GM18870 (cell line): Measurements from ENCODE around the gene TSPAN5.

ENCODE experiments used
- ATAC-seq: cut with Tn5 transposase; IDR thresholded peaks from one replicate; pipeline ENCODE4 v1.9.1; 2021; ENCODE audit warnings: moderate library complexity; ENCODE audit not compliant: unreplicated experiment

Gene TSPAN5

DNA sequence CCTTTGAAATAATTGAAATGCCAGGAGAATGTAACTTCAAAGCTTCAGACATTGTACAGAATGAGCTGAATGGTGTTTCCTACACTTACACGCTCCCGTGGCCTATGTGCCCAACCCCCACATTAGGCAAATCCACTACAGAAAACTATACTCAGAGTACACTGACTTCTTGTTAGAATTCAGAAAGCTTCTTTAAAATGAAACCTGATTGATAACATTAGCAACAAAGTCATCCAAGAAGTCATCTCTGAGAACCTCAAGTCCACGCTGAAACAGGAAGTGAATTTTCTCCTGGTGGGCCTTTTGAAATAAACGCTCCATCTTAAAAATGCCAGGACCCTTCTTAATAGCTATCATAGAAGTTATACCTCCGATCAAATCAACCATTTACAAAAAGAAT lies 136.3 kb downstream of the TSPAN5 start:
- no peak for ATAC-seq

DNA sequence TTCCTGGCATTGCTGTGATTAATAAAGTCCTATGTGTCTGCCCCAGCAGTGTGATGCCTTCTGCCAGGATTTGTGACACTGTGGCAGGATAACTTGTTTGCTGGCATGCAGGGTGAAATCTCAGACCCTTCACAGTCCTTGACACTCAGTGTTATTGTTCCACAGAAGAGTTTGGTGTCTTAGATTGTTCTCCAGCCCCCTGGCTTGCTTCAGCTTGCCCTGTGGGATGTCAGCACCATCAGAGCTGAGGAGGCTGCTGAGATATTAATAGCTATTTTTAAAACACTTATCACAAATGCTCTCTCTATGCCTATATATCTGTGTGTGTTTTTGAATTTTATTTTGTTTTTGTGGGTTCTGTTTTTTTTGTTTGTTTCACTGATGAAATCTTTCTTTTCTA lies 136.9 kb downstream of the TSPAN5 start:
- ATAC-seq: no peak

DNA sequence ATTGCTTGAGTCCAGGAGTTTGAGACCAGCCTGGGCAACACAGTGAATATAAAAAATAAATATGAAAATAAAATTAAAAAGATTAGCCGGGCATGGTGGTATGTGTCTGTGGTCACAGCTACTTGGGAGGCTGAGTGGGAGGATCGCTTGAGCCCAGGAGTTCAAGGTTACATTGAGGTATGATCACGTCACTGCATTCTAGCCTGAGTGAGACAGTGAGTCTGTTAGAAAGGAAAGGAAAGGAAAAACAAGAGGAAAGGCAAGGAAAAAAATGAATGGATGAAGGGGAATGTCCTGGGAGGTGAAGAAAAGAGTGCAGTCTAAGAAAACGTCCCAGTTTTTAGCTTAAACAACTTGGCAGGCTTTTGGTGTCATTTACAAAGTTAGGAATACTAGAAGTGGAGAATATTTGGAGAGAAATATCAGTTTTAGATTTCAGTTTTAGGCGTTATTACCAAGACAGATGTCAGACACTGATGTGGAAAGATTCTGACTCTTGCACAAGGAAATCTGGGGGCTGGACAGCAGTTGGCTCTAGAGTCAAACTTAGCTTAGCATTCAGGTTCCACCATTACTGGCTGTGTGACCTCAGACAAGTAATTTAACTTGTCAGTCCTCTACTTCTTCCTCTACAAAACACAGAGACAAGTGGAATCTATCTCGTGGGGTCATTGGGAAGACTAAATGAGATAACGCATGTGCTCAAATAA lies 139.0 kb downstream of the TSPAN5 start:
- no peak for ATAC-seq

GRCh38 chr4:98518559-98519267 lies 139.7 kb downstream of the TSPAN5 start:
- peak; percentile 95 for ATAC-seq

GRCh38 chr4:98517218-98518021 lies 141.0 kb downstream of the TSPAN5 start:
- ATAC-seq: no peak

GRCh38 chr4:98516441-98517217 lies 141.8 kb downstream of the TSPAN5 start:
- no peak for ATAC-seq

DNA sequence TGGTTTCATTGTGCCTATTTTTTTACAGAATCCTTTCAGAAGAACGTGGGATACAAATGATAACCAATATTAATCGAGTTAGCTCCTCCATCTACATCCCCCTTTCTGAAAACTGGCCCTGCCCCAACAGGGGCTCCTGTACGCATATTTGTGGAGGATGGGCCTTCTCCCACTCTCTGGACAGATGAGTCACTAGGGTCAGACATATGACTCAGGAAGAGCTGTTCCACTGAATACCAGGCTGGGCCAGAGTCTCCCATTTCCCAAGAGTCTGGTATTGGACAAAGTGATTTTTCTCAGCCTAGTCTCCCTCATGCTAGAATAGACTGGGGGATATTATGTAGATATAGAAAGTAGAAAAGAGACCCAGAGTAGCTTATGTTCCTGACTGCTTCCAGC lies 142.4 kb downstream of the TSPAN5 start:
- ATAC-seq: no peak

DNA sequence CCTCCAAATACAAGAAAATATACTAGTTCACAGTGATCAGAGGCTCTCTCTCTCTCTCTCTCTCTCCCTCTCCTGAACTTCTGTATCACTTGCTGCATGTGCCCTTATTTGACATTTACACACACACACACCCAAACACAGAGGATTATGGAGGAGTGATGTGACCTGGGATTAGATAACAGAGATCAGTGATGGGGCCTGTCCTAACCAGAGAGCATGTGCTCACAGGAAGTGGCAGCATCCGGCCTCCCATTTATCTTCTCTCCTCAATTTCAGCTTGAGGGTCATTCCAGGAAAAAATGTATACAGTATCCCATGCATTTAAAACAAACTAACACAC lies 143.0 kb downstream of the TSPAN5 start:
- no peak for ATAC-seq

- no peak for ATAC-seq
Observed at GRCh38 chr4:98514741-98515469, 143.5 kb downstream of the TSPAN5 start.

- no peak for ATAC-seq
Observed at GRCh38 chr4:98512918-98513317, 145.5 kb downstream of the TSPAN5 start.

DNA sequence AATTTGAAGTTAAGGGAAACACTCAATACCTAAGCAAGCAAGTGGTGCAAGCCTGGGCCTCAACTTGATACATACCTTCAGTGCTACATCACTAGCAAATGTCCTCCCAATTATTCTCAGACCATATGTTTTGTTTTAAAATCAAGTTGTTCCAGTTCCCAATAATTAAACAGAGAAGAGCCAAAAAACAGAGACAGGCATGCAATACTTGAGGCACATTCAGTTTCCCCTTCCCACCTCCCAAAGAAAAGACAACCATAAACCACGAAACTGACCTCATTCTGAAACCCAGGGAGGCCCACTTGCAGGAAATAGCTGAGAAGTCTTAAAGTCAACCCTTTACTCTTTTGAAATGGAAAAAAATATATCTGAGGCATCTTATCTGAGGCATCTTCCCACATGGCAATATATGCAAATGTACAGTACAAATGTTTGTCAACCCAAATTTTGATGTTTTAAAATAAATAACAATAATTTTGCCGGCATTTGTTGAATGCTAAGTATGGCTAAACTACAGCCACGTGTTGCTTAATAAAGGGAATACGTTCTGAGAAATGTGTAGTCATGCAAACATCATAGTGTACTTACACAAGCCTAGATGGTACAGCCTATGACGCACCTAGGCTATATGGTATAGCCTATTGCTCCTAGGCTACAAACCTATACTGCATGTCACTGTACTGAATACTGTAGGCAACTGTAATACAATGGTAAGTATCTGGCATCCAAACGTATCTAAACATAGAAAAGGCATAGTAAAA lies 147.5 kb downstream of the TSPAN5 start:
- ATAC-seq: no peak

DNA sequence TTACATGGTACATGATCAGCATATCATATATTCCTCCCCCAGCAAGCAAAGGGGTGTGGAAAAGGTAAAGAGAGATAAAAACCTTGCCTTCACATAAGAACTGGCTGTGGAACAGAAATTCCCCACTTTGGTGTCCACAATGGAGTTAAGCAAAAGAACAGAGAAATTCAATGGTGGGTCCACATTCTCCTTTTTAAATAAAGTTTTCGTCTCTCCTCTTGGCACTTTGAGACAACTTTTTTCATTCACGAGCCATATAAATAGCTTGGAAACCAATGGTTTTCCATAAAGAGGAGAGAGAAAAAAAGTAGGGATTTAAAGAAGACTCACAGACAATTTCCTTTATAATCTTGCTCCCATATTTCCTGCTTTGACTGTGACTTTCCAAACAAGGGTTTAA lies 148.1 kb downstream of the TSPAN5 start:
- no peak for ATAC-seq

- ATAC-seq: no peak
Observed at GRCh38 chr4:98509721-98510120, 148.7 kb downstream of the TSPAN5 start.

GRCh38 chr4:98508829-98509598 lies 149.4 kb downstream of the TSPAN5 start:
- ATAC-seq: no peak

GRCh38 chr4:98508248-98508647 lies 150.2 kb downstream of the TSPAN5 start:
- ATAC-seq: no peak

GRCh38 chr4:98507299-98507698 lies 151.1 kb downstream of the TSPAN5 start:
- ATAC-seq: no peak

- no peak for ATAC-seq
Observed at GRCh38 chr4:98506462-98507132, 151.8 kb downstream of the TSPAN5 start.

DNA sequence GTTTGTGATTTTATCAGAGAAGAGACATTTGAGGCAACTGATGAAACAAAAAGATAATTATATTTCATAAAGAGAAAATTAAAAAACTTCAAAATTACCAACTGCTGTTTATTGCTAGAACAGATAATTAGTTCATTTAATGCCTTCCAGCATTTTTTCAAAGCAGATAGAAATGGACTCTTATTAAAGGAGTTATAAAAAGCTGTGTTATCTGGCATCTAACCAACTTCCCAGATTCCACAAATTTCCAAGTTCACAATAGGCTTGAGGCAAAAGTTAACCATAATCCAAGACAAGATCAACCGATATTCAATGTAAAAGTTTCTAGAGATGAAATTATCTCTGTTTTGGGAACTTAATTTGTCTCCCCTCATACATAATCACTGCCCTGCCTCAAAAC lies 152.4 kb downstream of the TSPAN5 start:
- no peak for ATAC-seq
